Tibial artery (tissue), 4 donors: ENCODE results near the gene GNG7.
"Not testable (repeated sequence)": the region's sequence is repeated elsewhere in the genome, so short reads cannot be mapped to it uniquely, and the experiment has no call there.

Source experiments
- DNase-seq, 2 donors: peaks; one replicate each; pipeline ENCODE4 v3.0.0-alpha.2; 2019
- H3K27ac ChIP-seq, 2 donors: fragments of 200-600 bp; sonication (generic) in 1 of 2; 1 replicate in 1 of 2; 2 replicates in 1 of 2; pipeline ENCODE4 v1.5.1; 2018 to 2019; ENCODE audit warnings: mild to moderate bottlenecking in 1 of 2
- H3K27me3 ChIP-seq, 2 donors: fragments of 200-600 bp; sonication (generic) in 1 of 2; one replicate each; pipeline versions ENCODE4 v1.5.1 to v1.6.0; 2016 to 2019
- H3K36me3 ChIP-seq, 3 donors: fragments of 200-600 bp; sonication (generic) in 2 of 3; one replicate each; pipeline ENCODE4 v1.5.1; 2016 to 2019; ENCODE audit warnings: mild to moderate bottlenecking in 2 of 3
- H3K4me1 ChIP-seq, 4 donors: fragments of 200-600 bp; sonication (generic) in 2 of 4; 1 replicate in 3 of 4; 2 replicates in 1 of 4; pipeline ENCODE4 v1.5.1; 2016 to 2019
- H3K4me3 ChIP-seq, 2 donors: fragments of 200-600 bp; sonication (generic) in 1 of 2; 1 replicate in 1 of 2; 2 replicates in 1 of 2; pipeline ENCODE4 v1.5.1; 2018 to 2019; ENCODE audit warnings: mild to moderate bottlenecking in 2 of 2
- H3K9me3 ChIP-seq, 3 donors: fragments of 200-600 bp; sonication (generic) in 1 of 3; one replicate each; pipeline ENCODE4 v1.5.1; 2016 to 2019
- intact Hi-C: fragments of 100-400 bp; cut with DNase I; formaldehyde crosslinking; loops from one replicate; pipeline ENCODE4 v1.15.0; 2023; ENCODE audit warnings: low total_unique reads
- TF ChIP-seq, protein P1 (sequence below), 2 experiments: fragments of 200-600 bp in 1 of 2; fragments of 450-650 bp in 1 of 2; IDR thresholded peaks; one replicate each; pipeline ENCODE4 v1.5.1; 2017 to 2019; ENCODE audit warnings: antibody characterized with exemption in 2 of 2, mild to moderate bottlenecking in 1 of 2, moderate library complexity in 1 of 2

GNG7 gene

GRCh38 chr19:2645826-2646225 is 56.7 kb downstream of the GNG7 start:
- intact Hi-C loops: loop anchor here (5.0 kb wide), 1 partner anchor 226 kb away; no protein-coding TSS in a partner anchor
- peaks cover 0 to 26% of the 10 kb centered on the region in 2 donors for H3K27me3 ChIP-seq
- DNase-seq: no peak
- TF ChIP-seq, protein P1, sequence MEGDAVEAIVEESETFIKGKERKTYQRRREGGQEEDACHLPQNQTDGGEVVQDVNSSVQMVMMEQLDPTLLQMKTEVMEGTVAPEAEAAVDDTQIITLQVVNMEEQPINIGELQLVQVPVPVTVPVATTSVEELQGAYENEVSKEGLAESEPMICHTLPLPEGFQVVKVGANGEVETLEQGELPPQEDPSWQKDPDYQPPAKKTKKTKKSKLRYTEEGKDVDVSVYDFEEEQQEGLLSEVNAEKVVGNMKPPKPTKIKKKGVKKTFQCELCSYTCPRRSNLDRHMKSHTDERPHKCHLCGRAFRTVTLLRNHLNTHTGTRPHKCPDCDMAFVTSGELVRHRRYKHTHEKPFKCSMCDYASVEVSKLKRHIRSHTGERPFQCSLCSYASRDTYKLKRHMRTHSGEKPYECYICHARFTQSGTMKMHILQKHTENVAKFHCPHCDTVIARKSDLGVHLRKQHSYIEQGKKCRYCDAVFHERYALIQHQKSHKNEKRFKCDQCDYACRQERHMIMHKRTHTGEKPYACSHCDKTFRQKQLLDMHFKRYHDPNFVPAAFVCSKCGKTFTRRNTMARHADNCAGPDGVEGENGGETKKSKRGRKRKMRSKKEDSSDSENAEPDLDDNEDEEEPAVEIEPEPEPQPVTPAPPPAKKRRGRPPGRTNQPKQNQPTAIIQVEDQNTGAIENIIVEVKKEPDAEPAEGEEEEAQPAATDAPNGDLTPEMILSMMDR (IDR thresholded peaks at IDR 0.05): no peak
- H3K4me3 ChIP-seq: no peak overlapping the region
- no peaks in the 10 kb centered on the region for H3K9me3 ChIP-seq
- H3K4me1 ChIP-seq: no peaks in the 10 kb centered on the region
- H3K36me3 ChIP-seq: no peaks in the 10 kb centered on the region
- no peak overlapping the region for H3K27ac ChIP-seq

DNA sequence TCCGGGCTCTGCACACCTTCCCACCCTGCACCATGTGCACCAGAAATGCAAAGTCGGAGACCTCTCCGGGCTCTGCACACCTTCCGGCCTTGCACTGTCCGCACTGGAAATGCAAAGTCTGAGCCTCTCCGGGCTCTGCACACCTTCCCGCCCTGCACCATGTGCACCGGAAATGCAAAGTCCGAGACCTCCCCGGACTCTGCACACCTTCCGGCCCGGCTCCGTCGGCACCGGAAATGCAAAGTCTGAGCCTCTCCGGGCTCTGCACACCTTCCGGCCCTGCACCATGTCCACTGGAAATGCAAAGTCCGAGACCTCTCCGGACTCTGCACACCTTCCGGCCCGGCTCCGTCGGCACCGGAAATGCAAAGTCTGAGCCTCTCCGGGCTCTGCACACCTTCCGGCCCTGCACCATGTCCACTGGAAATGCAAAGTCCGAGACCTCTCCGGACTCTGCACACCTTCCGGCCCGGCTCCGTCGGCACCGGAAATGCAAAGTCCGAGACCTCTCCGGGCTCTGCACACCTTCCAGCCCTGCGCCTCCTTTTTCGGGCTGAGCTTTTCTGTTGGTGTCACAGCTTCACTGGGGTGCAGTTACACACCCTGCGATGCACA is 59.3 kb downstream of the GNG7 start:
- peaks cover 0 to 39% of the 10 kb centered on the region in 2 donors for H3K27me3 ChIP-seq
- intact Hi-C loops, H3K4me3 ChIP-seq, H3K9me3 ChIP-seq, DNase-seq, H3K27ac ChIP-seq, H3K4me1 ChIP-seq, H3K36me3 ChIP-seq: not testable (repeated sequence)

- intact Hi-C loops: no loop called here
- TF ChIP-seq, protein P1 (IDR thresholded peaks at IDR 0.05): no peak
Observed at GRCh38 chr19:2641332-2641698, 61.2 kb downstream of the GNG7 start.

GRCh38 chr19:2640563-2641331 is 61.7 kb downstream of the GNG7 start:
- H3K27ac ChIP-seq: no peak overlapping the region
- peaks cover 0 to 17% (median 14%) of the 10 kb centered on the region in 4 donors for H3K4me1 ChIP-seq
- H3K36me3 ChIP-seq: no peaks in the 10 kb centered on the region
- H3K9me3 ChIP-seq: no peaks in the 10 kb centered on the region
- no peak overlapping the region for H3K4me3 ChIP-seq
- intact Hi-C loops: no loop called here
- TF ChIP-seq, protein P1 (IDR thresholded peaks at IDR 0.05): no peak
- H3K27me3 ChIP-seq: peaks cover 0 to 49% of the 10 kb centered on the region in 2 donors
- DNase-seq: no peak

More at GRCh38 chr19:2641332-2641698, 61.2 kb downstream of the GNG7 start:
- Histone ChIP-seq H3K27me3 (peaks cover 0 to 52% of the 10 kb centered on the region in 2 donors), H3K9me3 (no peaks in the 10 kb centered on the region), H3K36me3 (no peaks in the 10 kb centered on the region), H3K4me1 (peaks cover 0 to 14% (median 11%) of the 10 kb centered on the region in 4 donors), H3K4me3 (no peak overlapping the region), H3K27ac (no peak overlapping the region)
- DNase-seq: no peak

GRCh38 chr19:2639999-2640398 is 62.5 kb downstream of the GNG7 start:
- intact Hi-C loops: no loop called here
- Histone ChIP-seq H3K27ac (no peak overlapping the region), H3K4me3 (no peak overlapping the region), H3K9me3 (no peaks in the 10 kb centered on the region), H3K4me1 (peaks cover 0 to 24% (median 15%) of the 10 kb centered on the region in 4 donors), H3K27me3 (peaks cover 0 to 46% of the 10 kb centered on the region in 2 donors), H3K36me3 (no peaks in the 10 kb centered on the region)
- no peak for DNase-seq
- TF ChIP-seq, protein P1 (IDR thresholded peaks at IDR 0.05): no peak

DNA sequence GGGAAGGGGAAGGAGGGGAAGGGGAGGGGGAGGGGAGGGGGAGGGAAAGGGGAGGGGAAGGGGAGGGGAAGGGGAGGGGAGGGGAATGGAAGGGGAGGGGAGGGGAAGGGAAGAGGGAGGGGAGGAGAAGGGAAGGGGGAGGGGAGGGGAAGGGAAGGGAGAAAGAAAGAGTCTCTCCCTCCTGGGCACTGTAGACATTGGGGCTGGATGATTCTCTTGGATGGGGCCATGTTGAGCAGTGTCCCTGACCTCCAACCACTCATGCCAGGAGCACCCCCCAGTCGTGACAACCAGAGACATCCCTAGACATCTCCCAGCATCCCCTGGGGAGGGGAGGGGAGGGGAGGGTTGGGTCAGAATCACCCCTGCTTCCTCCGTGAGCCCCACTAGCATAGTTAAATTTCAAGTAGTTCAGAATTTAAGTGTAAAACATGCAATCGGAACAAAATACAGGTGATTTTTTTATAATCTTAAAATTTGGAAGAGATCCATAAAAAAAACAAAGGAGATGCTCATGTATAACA is 64.0 kb downstream of the GNG7 start:
- H3K36me3 ChIP-seq: no peaks in the 10 kb centered on the region
- intact Hi-C loops: no loop called here
- no peaks in the 10 kb centered on the region for H3K9me3 ChIP-seq
- peaks cover 0 to 43% of the 10 kb centered on the region in 2 donors for H3K27me3 ChIP-seq
- no peak overlapping the region for H3K27ac ChIP-seq
- DNase-seq: no peak
- TF ChIP-seq, protein P1 (IDR thresholded peaks at IDR 0.05): no peak
- no peak overlapping the region for H3K4me3 ChIP-seq
- peaks cover 0 to 36% (median 21%) of the 10 kb centered on the region in 4 donors for H3K4me1 ChIP-seq
